ENCODE measurements around the gene EFL1.

GRCh38 chr15:82307714-82308081, 45.2 kb upstream of the EFL1 start:
- TF ChIP-seq EZH2 (IDR thresholded peaks at IDR 0.05; ENCODE audit: low read length, missing control alignments): no peak
- TF ChIP-seq CTCF (conservative IDR thresholded peaks at IDR 0.05 in 1 of 2, IDR thresholded peaks at IDR 0.05 in 1 of 2; ENCODE audit: low read depth in 1 of 2, low read length in 2 of 2): no peak

Data from fibroblast of lung (primary cell).